NAMALWA (cell line): ENCODE results near the gene MVP.
"Not testable (repeated sequence)": the region's sequence is repeated elsewhere in the genome, so short reads cannot be mapped to it uniquely, and the experiment has no call there.

Experiments used
- DNase-seq: peaks from one replicate; pipeline ENCODE4 v3.0.0-alpha.2; 2015; ENCODE audit warnings: low spot score

The MVP gene

DNA sequence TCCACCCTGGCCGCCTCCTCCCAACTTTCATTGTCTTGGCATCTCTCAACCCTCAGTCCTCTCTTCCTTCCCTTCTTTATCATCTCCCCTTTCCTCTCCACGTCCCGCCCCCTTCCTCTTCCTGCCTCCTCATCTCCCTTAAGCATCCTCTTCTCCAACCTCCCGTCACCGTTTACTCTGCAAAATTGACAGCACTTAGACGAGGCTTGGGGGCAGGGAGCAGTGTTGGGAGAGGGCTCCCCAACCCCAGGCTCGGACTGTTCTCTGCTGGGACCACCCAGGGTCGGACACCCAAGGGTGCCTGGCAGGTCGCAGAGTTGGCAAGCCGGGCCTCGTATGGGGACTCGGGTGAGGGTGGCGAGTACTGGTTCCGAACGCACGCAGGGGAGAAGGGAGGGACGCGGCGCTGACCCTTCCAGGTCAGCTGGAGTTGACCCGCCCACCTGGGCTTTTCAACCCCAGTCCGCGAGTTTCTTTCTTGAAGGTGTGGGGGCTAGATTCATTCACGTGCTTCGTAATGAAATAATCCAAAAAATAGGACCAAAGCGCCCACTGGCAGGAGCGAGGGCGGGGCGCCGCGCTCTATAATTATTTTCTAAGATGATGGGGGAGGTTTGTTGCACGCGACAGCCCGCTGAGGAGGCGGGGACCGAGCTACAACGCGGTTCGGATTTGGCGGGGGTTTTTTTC lies 5.1 kb upstream of the MVP start:
- DNase-seq: peak; percentile 22

- DNase-seq: peak; percentile 100
Observed at GRCh38 chr16:29815793-29816693, 4.2 kb upstream of the MVP start, which contains the start of gene PAGR1. Gene PAGR1, plus strand, starts transcription at chr16:29816152. Its CDS starts 374 bp downstream, at chr16:29816526.

DNA sequence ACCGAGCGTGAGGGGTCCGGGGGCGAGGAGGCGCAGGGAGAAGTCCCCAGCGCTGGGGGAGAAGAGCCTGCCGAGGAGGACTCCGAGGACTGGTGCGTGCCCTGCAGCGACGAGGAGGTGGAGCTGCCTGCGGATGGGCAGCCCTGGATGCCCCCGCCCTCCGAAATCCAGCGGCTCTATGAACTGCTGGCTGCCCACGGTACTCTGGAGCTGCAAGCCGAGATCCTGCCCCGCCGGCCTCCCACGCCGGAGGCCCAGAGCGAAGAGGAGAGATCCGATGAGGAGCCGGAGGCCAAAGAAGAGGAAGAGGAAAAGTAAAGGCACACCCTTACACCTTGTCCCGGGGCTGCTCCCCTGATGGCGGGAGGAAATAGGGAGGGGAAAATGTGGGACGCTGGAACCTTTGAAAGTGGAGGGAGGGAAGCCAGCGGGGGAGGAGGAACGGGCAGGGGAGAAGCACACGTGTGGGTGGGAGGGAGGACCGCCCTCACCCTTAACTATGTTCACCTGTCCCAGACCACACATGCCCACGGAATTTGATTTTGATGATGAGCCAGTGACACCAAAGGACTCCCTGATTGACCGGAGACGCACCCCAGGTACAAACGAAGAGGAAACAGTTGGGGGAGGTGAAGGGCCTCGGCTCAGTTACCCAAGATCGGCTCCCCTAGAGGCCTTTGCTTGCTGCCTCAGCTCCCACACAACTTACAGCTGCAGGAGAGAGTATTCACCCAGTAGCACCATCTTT lies 3.4 kb upstream of the MVP start:
- DNase-seq: peak; percentile 78

DNA sequence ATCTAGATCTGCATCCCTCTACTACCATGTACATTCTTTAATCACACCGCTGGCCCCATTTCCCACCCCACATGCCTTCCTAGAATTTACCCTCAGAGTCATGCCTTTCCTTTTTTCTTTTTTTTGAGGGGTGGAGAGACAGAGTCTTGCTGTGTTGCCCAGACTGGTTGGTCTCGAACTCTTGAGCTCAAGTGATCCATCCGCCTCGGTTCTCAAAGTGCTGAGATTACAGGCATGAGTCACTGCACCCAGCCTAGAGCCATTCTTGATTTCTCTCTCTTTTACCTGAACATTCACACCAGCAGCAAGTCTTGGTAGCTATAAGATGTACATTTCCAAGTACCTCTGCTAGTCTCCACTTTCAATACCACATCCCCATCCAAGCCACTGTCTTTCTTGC lies 2.2 kb upstream of the MVP start:
- no peak for DNase-seq

GRCh38 chr16:29819506-29819905 lies 756 bp upstream of the MVP start:
- no peak for DNase-seq

DNA sequence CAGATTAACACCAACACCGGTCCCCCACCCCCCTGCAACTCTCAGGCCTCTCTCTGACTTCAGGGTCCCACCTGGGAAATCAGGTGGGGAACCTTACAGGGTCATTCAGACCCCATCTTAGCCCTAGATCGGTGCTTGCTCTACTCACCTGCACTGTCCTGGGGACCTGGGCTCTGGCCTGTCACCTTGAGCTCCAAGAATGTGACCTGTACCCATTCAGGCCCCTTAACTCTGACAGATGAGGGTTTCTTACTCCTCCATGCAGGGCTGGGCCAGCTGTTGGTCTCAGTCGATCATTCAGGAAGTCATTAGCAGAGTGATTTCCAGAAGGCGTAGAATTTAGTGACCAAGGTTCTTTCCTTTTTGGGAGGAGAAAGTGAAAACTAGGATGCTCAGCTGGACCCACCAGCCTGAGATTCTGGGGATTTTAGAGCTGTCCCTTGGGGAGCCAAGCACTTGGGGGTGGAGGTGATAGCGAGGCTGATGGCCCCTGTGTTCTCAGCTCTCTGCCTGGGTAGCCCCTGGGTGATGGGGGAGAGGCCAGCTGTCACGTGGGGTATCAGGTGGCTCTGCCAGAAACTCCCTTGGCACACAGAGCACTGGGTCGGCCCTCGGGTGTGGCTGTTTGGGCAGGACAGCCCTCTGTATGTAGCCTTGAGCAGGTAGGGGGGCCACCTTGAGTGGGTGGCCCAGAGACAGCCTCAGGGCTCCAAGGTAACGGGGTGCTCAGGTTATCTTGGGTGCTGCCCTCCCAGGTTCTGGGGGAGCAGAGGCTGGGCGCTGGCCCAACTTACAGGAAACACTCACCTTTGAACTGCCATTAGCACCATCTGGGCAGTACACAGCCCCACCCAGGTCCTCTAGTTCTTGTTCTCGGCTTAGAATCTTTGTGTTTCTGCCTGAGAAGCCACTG lies 724 bp downstream of the MVP start:
- no peak for DNase-seq

- DNase-seq: no peak
Observed at GRCh38 chr16:29821643-29822115, 1.4 kb downstream of the MVP start.

DNA sequence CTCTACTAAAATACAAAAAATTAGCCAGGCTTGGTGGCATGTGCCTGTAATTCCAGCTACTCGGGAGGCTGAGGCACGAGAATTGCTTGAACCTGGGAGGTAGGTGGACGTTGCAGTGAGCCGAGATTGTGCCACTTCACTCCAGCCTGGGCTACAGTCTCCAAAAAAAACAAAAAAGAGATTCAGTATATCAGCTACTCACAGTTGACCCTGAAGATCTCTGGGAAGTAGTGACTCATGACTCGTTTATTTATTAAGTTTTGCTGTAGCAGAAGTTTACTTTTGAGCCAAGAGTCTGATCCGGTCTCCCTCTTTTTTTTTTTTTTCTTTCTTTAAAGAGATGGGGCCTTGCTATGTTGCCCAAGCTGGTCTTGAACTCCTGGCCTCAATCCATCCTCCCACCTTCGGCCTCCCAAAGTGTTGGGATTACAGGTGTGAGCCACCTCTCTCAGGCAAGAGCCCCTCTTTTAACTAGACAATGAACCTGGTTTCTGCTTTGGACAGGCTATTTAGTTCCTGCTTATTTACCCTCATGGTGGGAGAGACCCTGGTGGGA lies 4.4 kb downstream of the MVP start:
- no peak for DNase-seq

DNA sequence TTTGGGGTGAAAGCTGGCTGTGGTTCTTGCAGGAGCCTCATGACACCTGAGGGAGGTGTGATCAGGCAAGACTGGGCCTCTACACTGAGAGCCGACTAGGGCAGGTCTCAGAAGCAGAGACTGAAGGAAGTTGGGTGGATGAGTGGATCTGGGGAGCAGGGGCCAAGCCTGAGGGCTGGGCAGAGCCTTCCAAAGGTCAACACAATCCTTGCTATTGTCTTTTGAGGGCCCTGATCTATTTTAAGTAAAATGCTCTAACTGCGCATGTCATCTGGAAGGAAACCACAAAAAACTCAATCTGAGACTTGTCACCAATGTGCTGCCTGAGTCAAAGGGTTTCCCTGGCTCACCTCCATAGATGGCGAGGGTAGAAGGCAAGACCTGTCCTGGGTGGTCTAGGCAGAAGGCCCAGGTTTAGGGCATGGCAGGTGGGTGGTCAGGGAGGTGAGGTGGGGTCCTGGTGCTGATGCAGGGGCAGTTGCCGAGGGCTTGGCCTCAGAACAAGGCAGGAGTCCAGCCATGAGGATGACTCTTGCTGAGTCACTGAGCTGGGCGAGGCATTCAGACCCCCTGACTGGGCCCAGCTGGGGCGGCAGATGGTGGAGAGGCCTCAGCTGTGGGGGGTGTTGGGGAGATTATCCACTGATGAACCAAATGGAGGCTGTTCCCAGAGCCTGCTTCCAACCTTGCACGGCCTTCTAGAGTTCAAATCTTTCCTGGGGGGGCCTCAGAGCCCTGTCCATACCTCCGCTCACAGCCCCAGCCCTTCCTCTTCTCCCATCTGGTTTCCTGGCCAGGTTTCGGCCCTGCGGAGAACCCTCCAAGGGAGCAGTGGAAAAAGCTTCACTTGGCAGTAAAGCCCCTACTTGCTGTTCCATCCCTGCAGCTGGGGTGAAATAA lies 5.1 kb downstream of the MVP start:
- no peak for DNase-seq

- DNase-seq: no peak
Observed at GRCh38 chr16:29826342-29826695, 6.1 kb downstream of the MVP start.

DNA sequence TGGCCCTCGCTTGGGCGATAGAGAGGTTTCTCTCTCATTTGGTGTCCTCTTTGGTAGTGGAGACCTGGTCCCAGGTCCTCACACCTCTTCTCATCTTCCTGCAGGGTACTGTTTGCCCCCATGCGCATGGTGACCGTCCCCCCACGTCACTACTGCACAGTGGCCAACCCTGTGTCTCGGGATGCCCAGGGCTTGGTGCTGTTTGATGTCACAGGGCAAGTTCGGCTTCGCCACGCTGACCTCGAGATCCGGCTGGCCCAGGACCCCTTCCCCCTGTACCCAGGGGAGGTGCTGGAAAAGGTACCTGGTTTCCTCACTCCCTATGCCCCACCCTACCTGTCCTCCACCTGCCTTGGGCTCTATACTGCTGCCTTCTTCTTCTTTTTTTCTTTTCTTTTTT lies 10.5 kb downstream of the MVP start:
- no peak for DNase-seq

DNA sequence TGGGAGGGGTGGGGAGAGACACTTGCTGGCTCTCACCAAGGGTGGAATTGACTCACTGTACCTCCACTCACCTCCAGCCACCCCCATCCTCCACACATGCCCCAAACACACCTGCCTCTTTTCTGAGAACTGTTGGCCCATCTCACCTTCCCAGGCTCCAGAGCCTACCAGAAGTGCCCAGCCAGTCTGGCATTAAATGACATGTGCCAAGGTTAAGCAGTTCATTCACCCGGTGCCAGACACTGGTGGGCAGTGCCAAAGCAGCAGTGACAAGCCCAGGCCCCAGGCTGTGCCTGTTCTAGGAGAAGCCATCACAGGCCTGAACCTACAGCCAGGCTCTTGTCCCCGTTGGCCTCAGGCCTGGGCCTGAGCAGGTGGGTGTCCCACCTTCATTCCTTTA lies 11.2 kb downstream of the MVP start:
- DNase-seq: no peak

GRCh38 chr16:29833219-29833618 lies 13.0 kb downstream of the MVP start:
- DNase-seq: not testable (repeated sequence)

DNA sequence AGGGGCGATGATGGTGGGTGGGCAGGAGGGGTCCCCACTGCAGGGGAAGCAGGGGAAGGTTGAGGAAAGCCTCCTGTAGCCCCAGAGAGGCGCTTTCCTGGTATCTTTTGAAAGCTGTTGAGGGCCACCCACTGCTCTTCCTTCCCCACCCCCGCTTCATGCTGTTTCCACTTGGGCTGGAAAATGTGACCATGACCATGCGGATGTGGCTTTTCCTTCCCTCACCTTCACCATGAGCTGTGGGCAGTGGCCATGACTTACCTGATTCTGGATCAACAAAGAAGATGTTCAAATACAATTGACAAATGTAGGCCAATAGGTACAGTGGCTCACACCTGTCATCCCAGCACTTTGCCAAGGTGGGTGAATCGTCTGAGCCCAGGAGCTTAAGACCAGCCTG lies 13.8 kb downstream of the MVP start:
- DNase-seq: no peak

DNA sequence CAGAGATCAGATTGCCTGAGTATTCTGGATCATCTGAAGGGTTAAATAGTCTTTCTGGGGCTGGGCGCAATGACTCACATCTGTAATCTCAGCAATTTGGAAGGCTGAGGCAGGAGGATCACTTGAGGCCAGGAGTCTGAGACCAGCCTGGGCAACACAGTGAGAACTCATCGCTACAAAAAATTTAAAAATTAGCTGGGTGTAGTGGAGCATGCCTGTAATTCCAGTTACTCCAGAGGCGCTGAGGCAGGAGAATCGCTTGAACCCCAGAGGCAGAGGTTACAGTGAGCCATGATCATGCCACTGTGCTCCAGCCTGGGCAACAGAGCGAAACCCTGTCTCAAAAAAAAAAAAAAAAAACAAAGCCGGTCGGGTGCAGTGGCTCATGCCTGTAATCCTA lies 15.7 kb downstream of the MVP start:
- no peak for DNase-seq

GRCh38 chr16:29836623-29837022 lies 16.4 kb downstream of the MVP start:
- DNase-seq: no peak

DNA sequence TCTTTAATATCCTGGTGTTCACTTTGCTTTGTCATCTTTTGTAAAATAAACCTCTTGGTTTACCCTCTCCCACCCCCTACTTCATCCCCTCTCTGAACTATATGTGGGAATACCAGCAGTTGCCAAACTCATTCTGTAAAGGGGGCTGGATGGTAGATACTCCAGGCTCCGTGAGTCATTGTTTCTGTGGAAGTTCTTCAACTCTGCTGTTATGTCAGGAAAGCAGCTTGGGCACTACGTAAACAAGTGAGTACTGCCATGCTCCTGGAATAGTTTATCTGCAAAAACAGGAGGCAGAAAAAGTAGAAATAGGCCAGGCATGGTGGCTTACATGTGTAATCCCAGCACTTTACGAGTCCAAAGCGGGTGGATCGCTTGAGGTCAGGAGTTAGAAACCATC lies 17.6 kb downstream of the MVP start:
- DNase-seq: no peak

GRCh38 chr16:29839822-29840221 lies 19.6 kb downstream of the MVP start:
- no peak for DNase-seq

- no peak for DNase-seq
Observed at GRCh38 chr16:29840240-29840639, 20.0 kb downstream of the MVP start.

DNA sequence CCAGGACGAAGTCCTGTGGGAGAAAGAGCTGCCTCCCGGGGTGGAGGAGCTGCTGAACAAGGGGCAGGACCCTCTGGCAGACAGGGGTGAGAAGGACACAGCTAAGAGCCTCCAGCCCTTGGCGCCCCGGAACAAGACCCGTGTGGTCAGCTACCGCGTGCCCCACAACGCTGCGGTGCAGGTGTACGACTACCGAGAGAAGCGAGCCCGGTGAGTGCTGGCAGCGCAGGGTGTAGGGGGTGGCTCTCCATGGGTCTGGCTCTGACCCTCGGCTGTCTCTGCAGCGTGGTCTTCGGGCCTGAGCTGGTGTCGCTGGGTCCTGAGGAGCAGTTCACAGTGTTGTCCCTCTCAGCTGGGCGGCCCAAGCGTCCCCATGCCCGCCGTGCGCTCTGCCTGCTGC lies 21.4 kb downstream of the MVP start:
- DNase-seq: no peak
